Measurements from ENCODE around the gene NOP53.

- TF ChIP-seq CTCF (IDR thresholded peaks at IDR 0.05 in 2 of 3, conservative IDR thresholded peaks at IDR 0.05 in 1 of 3; ENCODE audit: insufficient read depth in 2 of 3, low read depth in 1 of 3, low read length in 3 of 3): no peak
- TF ChIP-seq JUND (IDR thresholded peaks at IDR 0.05; ENCODE audit: borderline replicate concordance, low read depth, low read length): no peak
- no peak for TF ChIP-seq JUND (tag; IDR thresholded peaks at IDR 0.05; ENCODE audit: borderline replicate concordance, low read depth, low read length)
- no peak for TF ChIP-seq POU5F1 (IDR thresholded peaks at IDR 0.05; ENCODE audit: borderline replicate concordance, low read depth, low read length, partially characterized antibody)
- TF ChIP-seq POLR2AphosphoS5 (IDR thresholded peaks at IDR 0.05; ENCODE audit: control insufficient read depth, insufficient read depth, low read depth, low read length): no peak
- no peak for TF ChIP-seq MAZ (CRISPR knock-in tag; conservative IDR thresholded peaks at IDR 0.05 in 1 of 2, IDR thresholded peaks at IDR 0.05 in 1 of 2)
- no peak for TF ChIP-seq BCLAF1 (IDR thresholded peaks at IDR 0.05; ENCODE audit: borderline replicate concordance in 1 of 2, control insufficient read depth in 1 of 2, low read depth in 2 of 2, low read length in 1 of 2)
- TF ChIP-seq EZH2 (IDR thresholded peaks at IDR 0.05; ENCODE audit: borderline replicate concordance, low read depth, low read length): no peak
- TF ChIP-seq AFF1 (IDR thresholded peaks at IDR 0.05; ENCODE audit: low read depth in 1 of 2, partially characterized antibody in 2 of 2): no peak
- no peak for TF ChIP-seq NFIC (IDR thresholded peaks at IDR 0.05)
- TF ChIP-seq NR2F6 (CRISPR knock-in tag; IDR thresholded peaks at IDR 0.05): no peak
- TF ChIP-seq TAF9B (IDR thresholded peaks at IDR 0.05; ENCODE audit: partially characterized antibody): no peak
Measured at GRCh38 chr19:47780215-47780551, 34.8 kb downstream of the NOP53 start.
